Activated CD4-positive, alpha-beta T cell treated with anti-CD3 and anti-CD28 coated beads, Interleukin-2, Interleukin-6, amounts not matched to agents 100 ng/mL and 50 ng/mL, durations not matched to agents 16 hours and 8 hours (primary cell): ENCODE measurements around the gene GLIPR2.
"Not testable (repeated sequence)": the region's sequence is repeated elsewhere in the genome, so short reads cannot be mapped to it uniquely, and the experiment has no call there.

Experiments used
- DNase-seq: peaks from one replicate; pipeline ENCODE4 v3.0.0-alpha.2; 2020

GLIPR2 gene

GRCh38 chr9:36136272-36136893, at the start of gene GLIPR2:
GLIPR2 (plus strand) TSS chr9:36136733; CDS start chr9:36136779, 46 bp downstream.
- peak; percentile 85 for DNase-seq

- DNase-seq: not testable (repeated sequence)
Observed at GRCh38 chr9:36087054-36087453, 49.5 kb upstream of the GLIPR2 start.

- DNase-seq: no peak
Observed at GRCh38 chr9:36088020-36088419, 48.5 kb upstream of the GLIPR2 start.

GRCh38 chr9:36091026-36091953, 45.2 kb upstream of the GLIPR2 start:
- no peak for DNase-seq

- no peak for DNase-seq
Observed at GRCh38 chr9:36092014-36092413, 44.5 kb upstream of the GLIPR2 start.

DNA sequence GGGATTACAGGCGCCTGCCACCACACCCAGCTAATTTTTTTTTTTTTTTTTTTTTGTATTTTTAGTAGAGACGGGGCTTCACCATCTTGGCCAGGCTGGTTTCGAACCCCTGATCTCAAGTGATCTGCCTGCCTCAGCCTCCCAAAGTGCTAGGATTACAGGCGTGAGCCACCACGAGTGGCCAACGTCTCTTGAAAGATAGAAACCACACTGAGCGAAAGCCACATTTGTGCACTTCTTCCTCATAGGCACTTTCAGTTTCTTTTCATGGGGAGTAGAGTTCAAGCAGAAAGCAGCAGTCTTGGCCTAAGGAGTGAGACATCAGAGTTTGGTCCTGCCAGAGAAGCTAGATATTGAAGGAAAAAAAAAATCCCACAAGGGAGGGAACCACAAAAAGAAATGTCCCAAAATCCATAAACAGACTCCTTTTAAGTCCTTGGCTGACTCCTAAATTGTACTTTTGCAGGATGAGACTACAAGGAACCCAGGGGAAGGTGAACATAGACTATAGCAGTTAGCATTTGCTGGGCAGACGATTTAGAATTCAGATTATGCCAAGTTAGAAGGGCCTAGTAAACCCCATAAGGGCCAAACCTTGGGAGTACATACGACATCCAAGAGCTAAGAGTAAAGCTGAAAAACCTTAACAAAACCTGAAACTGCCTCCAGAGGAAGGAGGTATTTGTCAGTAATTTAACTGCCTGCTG, 43.9 kb upstream of the GLIPR2 start:
- peak; percentile 75 for DNase-seq

DNA sequence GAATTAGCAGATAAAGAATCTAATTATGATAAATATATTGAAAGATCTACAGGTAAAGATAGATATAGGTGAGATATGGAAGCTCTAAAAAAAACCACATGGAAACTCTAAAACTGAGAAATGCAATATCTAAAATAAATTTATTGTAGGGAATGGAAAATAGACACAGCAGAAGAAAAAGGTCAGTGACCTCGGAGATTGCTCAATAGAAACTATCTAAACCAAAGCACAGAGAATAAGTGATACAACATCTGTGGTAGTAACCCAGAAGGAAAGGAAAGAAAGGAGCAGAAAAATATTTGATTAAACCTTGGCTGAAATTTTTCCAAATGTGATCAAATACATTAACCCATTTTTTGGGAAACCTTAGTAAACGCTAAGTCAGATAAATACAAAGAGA, 43.1 kb upstream of the GLIPR2 start:
- no peak for DNase-seq

GRCh38 chr9:36099718-36100117, 36.8 kb upstream of the GLIPR2 start:
- no peak for DNase-seq

GRCh38 chr9:36100532-36100931, 36.0 kb upstream of the GLIPR2 start:
- DNase-seq: no peak

DNA sequence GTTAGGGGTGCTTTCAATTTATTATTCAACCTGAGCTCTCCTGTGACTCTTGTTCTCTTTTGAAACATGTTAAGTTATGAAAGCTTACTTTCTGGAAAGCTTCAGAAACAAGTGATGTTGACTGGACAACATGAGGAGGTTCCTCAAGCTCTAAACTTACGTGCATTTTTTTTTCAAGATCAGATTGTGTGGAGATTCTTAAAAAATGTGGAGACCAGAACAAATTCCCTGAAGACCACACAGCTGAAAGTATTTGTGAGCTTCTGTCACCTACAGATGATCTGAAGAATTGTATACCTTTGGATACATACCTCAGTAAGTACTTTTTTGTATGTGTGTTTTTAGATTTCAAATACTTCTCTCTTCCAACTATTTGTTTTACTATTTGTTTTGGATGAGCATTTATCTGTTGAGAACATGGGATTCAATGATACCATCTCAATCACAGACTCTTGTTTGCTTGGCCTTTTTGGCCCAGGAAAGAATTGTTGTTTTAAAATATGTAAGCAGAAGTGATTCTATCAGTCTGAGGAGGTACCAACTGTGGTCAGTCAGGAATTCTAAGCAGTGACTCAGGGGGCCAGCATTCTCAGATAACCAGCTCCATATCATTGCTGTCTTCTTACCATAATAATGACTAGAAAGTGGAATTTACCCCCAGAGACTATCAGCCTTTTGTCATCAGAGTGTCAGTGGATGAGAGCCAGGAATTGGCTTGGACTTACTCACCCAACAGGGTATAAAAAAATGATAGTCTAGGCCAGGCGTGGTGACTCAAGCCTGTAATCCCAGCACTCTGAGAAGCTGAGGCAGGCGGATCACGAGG, 34.4 kb upstream of the GLIPR2 start:
- DNase-seq: no peak

- peak; percentile 90 for DNase-seq
Observed at GRCh38 chr9:36102742-36103495, 33.6 kb upstream of the GLIPR2 start.

- DNase-seq: no peak
Observed at GRCh38 chr9:36109071-36109470, 27.5 kb upstream of the GLIPR2 start.

DNA sequence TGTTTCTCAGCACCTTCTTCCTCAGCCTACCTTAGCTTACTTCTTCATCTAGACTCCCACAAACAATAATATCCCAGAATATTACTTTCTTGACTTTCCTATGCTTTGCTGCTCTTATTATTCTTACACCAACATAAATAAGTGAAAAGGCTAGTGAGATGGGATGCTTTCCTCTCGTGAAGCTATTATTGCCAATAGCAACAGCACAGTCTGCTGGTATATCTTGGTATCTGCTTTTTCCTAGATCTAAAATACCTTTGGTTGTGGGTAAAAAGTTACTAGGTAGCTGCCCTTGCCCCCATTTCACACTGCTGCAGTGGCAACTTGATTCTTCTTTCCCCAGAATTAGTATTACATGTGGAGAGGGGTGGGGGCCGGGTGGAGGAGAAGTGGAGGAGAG, 26.1 kb upstream of the GLIPR2 start:
- no peak for DNase-seq

- DNase-seq: no peak
Observed at GRCh38 chr9:36112516-36112915, 24.0 kb upstream of the GLIPR2 start.

DNA sequence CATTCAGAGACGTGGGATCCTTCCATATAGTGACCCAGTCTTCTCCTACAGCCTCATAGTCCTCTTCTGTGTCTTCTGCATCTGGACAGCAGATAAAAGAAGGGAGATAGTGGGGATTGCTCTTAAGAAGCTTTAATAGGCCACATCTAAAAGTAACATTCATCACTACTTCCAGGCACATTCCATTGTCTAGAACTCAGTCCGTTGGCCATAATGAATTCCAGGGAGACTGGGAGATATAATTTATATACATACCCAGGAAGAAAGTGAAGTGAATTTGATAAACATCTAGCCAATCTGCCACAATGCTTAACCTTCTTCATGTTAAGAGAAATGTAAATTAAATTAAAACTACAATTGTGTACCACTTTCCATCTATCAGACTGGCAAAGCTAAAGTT, 22.5 kb upstream of the GLIPR2 start:
- no peak for DNase-seq

GRCh38 chr9:36116593-36116992, 19.9 kb upstream of the GLIPR2 start:
- no peak for DNase-seq

- no peak for DNase-seq
Observed at GRCh38 chr9:36118201-36118600, 18.3 kb upstream of the GLIPR2 start.

GRCh38 chr9:36118706-36119105, 17.8 kb upstream of the GLIPR2 start:
- DNase-seq: no peak

GRCh38 chr9:36119476-36119875, 17.1 kb upstream of the GLIPR2 start:
- DNase-seq: no peak

DNA sequence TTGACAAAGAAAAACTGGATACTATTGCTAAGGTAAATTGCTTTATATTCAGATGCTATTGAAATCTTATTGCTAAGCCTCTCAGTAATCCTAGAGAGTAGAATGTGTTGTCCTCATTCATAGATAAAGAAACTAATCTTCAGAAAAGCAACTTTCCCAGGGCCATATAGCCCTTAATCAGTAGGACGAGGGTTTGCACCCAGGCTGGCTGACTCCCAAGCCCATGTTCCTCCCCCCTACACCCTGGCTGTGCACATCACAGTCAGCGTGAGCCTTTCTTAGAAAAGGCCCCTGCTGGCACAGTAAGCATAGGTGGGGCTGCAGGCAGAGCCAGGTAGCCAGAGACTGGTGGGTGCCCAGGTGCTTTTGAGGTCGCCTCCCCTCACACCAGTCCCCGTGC, 15.8 kb upstream of the GLIPR2 start:
- no peak for DNase-seq

- no peak for DNase-seq
Observed at GRCh38 chr9:36121971-36122370, 14.6 kb upstream of the GLIPR2 start.

- DNase-seq: no peak
Observed at GRCh38 chr9:36123515-36123914, 13.0 kb upstream of the GLIPR2 start.
